HG03175 (cell line): ENCODE data around the gene ADAMTS13.
"Not testable (repeated sequence)": the region's sequence is repeated elsewhere in the genome, so short reads cannot be mapped to it uniquely, and the experiment has no call there.

Experiments used
- ATAC-seq: cut with Tn5 transposase; IDR thresholded peaks from one replicate; pipeline ENCODE4 v1.9.1; 2021; ENCODE audit warnings: mild to moderate bottlenecking, moderate library complexity; ENCODE audit not compliant: unreplicated experiment

The ADAMTS13 gene

DNA sequence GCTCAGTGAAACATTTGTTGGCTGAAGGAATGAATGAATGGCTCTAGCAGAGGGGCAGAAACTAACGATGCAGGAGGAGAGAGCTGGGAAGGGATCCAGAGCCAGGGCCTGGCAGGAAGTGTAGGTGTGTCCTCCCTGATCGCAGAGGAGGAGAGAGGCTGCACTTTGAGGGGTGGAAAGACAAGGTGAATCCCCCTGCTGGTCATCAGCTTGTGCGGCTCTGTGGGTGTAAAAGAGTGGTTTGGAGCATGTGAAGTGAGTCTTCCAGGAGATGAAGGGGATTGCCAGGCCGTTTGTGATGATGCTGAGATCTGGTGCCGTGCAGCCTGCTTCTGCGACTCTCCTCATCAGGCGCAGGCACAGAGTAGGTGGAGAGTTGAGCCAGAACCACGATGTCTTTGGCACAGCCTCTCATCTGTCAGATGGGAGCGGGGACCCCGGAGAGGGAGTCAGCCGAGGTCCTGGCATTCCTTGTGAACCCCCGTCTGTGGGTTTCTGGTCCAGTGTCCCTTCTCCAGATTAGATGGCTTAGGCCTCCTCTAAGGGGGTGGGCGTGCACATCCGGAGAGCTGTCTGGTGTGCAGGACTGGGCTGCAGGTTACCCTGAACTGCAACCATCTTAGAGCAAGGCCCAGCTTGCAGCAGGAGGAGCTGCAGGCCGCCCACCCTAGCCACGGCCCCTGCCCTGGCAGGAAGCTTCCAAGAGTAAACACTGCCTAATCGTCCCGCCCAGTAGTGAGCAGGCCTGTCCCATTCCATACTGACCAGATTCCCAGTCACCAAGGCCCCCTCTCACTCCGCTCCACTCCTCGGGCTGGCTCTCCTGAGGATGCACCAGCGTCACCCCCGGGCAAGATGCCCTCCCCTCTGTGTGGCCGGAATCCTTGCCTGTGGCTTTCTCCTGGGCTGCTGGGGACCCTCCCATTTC is at the start of gene ADAMTS13:
TSS of gene ADAMTS13 (plus strand) at position 753 of the 928 bp plus-strand sequence. CDS start at position 830, 77 bp downstream.
- ATAC-seq = no peak

DNA sequence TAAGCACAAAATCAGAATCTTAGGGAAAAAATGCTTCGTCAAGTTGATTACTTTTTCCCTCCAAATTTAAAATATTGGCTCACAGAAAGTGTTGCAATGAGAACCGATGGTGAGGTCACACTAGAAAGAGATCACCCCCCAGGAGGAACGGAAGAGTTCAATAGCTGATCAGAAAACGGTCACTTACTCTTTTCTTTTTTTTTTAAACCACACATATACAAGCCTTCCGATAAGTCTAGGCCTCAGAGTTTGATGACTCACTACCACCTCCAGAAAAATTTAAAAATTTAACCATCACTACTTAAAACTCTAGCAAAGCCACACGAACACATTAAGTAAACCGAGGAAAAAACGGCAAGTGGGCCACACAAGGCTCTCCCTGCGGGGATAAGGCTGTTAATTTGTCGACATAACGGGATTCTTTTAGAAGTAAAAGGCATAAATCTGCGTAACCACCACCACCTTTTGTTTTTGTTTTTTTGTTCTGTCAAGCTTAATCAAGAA is 47.5 kb upstream of the ADAMTS13 start:
- no peak for ATAC-seq

DNA sequence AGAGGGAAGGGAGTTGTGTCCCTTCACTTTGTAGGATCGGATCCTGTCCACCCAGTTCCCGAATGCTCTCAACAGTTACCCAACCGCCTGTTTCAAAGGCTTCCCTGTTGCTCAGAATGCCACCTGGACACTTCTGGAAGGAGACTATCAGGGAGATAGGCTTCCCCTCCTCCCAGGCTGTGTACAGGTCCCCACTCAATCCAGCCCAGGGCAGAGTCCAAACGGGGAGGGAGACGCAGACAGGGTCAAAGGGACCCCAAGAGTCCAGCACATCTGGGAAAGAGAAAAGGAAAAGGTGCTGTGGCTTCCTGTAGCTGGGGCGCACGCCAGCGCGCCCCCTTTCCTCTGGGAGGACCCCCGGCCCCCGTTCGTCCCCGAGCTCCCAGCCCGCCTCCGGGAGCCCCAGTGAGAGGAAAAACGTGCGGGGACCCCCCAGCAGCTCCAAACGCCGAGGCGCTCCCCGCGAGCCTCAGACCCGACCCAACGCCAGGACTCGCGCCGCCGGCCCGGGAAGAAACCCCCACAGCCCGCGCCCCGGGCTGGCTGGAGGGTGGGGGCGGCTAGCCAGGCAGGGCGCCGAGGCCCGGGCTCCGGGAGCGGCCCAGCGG is 46.9 kb upstream of the ADAMTS13 start:
- ATAC-seq = peak; percentile 21

DNA sequence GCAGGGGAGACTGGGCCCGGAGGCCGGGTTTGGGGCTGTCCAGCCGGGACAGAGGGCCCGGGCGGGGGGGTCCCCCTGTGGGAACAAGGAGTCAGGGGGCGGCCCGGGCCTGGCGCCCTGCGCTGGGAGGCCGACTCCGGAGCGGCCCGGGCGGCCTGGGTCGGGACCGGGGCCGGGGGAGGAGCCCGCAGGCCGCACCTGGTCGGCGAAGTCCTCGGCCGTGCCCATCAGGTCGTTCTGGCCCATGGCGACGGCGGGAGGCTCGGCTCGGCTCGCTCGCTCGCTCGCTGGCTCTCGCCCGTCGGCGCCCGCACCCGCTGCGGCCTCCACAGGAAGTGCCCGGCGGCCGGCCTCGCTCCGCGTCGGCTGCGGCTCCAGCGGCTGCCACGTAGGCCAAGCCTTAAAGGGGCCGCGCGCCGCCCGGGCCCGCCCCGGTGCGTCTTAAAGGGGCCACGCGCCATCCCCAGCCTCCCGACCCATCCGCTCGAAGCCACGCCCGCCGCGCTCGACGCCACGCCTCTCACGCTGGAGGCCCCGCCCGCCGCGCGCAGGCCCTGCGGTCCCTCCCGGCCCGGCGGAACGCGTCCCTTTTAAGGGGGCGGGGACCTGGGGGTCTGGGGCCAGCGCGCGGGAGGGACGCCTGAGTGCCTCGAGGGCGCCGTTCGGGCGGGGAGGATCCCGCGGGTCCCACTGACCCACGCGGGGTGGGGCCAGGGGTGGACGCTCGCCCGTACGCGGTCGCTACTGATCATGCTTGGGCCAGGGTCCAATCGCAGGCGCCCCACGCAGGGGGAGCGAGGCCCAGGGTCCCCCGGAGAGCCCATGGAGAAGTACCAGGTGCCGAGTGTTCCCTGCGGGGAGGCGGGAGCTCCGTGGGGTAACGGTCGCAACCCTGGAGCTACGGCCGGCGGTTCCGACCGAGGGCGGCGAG is 46.2 kb upstream of the ADAMTS13 start, which contains the start of the genes STKLD1 and SURF4:
TSS of gene STKLD1 (plus strand) at position 643 of the 931 bp plus-strand sequence. CDS start at position 751, 108 bp downstream.
TSS of gene SURF4 (minus strand) at position 337 of the 931 bp plus-strand sequence. CDS start at position 246, 91 bp downstream.
- ATAC-seq = peak; percentile 89

GRCh38 chr9:133377280-133377679 is 44.9 kb upstream of the ADAMTS13 start:
- ATAC-seq = not testable (repeated sequence)

DNA sequence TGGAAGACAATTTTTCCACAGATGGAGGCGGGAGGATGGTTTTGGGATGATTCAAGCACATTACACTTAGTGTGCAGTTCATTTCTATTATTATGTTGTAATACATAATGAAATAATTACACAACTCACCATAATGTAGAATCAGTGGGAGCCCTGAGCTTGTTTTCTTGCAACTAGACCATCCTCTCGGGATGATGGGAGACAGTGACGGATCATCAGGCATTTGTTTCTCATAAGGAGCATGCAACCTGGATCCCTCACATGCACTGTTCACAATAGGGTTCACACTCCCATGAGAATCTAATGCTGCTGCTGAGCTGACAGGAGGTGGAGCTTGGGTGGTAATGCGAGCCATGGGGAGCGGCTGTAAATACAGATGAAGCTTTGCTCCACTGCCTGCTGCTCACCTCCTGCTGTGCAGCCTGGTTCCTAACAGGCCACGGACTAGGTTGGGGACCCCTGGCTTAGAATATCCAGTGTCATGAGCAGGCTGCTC is 44.4 kb upstream of the ADAMTS13 start:
- ATAC-seq = no peak

DNA sequence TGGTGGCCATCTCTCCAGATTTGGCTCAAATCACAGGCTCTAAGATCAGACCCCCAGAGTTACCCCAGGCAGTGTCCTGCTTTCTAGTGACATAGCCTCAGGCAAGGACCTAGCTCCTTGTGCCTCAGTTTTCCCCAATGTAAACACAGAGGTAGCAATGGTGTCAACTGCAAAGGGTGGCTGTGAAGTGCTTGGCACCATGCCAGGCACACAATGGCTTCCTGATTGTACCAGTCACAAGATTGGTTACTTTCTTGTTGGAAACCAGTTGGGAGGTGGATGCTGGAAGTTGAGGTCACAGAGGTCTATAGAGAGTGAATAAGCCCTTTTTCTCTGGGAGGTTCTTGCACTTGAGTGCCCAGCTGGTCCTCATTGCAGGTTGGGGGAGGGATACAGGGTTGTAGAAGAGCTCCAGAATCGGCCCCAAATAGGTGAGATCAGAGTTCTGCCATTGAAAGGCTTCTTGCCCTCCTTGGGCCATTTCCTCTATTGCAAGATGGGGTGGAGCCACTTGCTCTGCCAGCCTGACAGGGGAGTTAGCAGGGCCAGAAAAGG is 43.7 kb upstream of the ADAMTS13 start:
- ATAC-seq = no peak

GRCh38 chr9:133379153-133380086 is 42.7 kb upstream of the ADAMTS13 start:
- no peak for ATAC-seq

DNA sequence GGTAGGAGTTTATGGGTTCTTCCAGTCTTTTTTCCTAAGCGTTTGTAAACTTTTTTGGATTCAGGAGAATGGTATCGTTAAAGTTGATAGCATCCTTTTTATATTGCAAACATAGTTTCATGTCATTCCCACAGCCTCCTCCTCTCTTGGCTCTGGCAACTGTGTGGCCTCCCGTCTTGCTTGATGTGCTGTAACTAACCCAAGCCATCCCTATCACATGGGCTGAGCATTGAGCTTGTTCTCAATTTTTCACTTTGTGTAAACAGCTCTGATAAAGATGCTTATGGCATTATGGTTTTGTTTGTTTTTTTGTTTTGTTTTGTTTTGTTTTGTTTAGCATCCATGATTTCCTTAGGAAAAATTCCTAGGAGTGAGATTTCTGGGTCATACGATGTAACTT is 41.4 kb upstream of the ADAMTS13 start:
- no peak for ATAC-seq

GRCh38 chr9:133382507-133383141 is 39.5 kb upstream of the ADAMTS13 start:
- no peak for ATAC-seq

DNA sequence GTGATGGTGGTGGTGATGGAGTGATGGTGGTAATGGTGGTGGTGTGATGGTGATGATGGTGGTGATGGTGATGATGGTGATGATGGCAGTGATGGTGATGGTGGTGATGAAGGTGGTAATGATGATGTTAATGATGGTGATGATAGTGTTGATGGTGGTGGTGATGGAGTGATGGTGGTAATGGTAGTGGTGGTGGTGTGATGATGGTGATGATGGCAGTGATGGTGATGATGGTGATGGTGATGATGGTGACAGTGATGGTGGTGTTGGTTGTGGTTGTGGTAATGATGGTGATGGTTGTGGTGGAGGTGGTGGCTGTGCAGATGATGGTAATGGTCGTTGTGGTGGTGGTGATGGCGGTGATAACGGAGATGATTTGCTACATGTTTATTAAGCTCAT is 38.7 kb upstream of the ADAMTS13 start:
- no peak for ATAC-seq

GRCh38 chr9:133384736-133385321 is 37.3 kb upstream of the ADAMTS13 start:
- ATAC-seq = no peak

DNA sequence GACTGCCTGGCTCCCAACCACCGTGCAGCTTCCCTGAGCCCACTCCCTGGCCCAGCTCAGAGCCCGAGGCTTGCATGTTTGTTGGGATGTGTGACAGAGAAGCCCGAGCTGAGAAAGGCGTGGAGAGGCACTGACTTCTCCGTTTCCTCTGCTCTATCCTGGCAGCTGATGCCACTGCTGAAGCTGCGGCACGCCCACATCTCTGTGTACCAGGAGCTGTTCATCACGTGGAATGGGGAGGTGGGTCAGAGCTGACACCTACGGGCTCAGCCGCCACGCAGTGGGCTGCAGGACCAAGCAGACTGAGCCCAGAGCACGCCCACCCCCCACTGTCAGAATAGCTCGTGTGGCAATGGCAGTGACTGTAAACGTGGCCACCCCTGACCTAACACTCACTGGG is 36.7 kb upstream of the ADAMTS13 start:
- no peak for ATAC-seq

DNA sequence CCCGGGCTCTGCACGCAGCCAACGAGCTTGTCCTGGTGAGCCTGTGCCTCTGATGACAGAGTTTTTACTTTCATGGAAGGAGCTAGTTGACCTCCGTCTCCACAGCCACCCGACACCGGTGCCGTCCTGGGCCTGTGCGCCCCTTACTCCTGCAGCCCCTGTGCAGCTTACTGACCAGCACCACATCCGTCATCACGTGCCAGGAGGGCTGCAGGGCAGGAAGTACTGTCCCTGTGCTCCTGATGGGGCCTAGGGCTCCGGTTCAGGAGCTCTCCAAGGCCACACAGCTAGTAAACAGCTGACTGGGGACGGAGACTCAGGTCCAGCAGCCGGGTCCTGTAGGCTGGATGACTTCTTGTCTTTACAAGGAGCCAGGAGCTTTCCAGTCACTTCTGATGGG is 35.8 kb upstream of the ADAMTS13 start:
- ATAC-seq = no peak

GRCh38 chr9:133387680-133388079 is 34.5 kb upstream of the ADAMTS13 start:
- no peak for ATAC-seq

DNA sequence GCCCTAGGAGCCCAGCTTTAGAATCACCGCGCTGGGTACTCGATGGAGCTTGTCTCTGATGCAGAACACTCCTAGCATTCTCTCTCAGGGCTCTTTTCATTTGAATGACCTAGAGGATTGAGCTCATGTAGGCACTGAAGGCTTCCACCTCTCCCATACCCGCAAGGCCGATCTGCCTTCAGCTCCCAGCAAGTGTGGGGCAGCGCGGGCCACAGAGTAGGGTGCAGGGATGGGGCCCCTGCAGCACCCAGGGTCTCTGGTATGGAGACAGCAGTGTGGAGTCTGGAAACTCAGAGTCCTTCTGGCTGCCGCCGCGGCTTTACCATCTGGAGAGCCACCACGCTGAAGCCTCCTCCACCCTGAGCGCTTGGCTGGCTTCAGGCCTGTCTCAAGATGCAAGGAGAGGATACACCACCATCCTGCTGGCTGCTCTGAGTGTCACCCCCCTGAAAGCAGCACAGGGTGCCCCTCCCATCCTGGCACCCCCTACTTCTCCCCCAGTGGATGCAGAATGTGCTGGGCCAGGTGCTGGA is 33.1 kb upstream of the ADAMTS13 start:
- ATAC-seq = no peak

- ATAC-seq = no peak
These were observed 32.6 kb upstream of the ADAMTS13 start for GRCh38 chr9:133389562-133389961.

DNA sequence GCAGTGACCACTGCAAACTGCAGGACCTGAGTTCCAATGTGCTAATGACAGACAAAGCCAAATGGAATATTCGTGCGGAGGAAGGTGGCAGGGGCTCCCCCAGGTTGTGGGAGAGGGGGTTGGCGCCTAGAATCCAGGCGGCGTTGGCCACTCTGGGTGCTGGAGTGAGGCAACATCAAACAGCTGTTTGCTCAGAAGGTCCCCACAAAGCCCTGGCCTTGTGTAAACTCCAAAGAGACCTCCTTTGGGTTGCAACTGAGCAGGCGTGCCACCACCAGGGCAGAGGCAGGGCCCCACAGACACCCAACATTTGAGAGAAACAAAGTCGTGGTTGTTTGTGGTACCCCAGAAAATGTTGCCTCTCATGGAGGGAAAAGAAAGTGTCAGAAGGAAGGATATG is 31.5 kb upstream of the ADAMTS13 start:
- no peak for ATAC-seq
